Bronchial epithelial cell (primary cell): ENCODE data around the gene TEX29. TPM values are rescaled to one million over a fixed set of nuclear protein-coding genes. Genes with fewer than 3 reads are reported as not detected.

Source experiments
- DNase-seq: peaks from one replicate; pipeline ENCODE4 v3.0.0-alpha.2; 2010; ENCODE audit warnings: low read depth
- FAIRE-seq: peaks from 2 replicates; lab custom pipeline; 2011; peaks lifted over from hg19 to GRCh38; lab: Jason Lieb, UNC
- H3K27me3 ChIP-seq: 2 replicates; pipeline ENCODE4 v1.5.1; 2011; ENCODE audit warnings: low read length; ENCODE audit not compliant: control insufficient read depth, insufficient read depth
- H3K36me3 ChIP-seq: 2 replicates; pipeline ENCODE4 v1.5.1; 2011; ENCODE audit warnings: low read length; ENCODE audit not compliant: control insufficient read depth, insufficient read depth
- H3K4me3 ChIP-seq: 2 replicates; pipeline ENCODE4 v1.5.1; 2011; ENCODE audit warnings: mild to moderate bottlenecking, low read depth, low read length, control low read depth
- total RNA-seq: library from RNA; depleted of rRNA; stranded (reverse); fragments of >200 nt; gene quantifications from 2 replicates; pipeline ENCODE4 v1.2.1, GENCODE V29; 2014
- TF ChIP-seq, protein P1 (sequence below): IDR thresholded peaks from 2 replicates; pipeline ENCODE4 v1.5.1; 2011; ENCODE audit warnings: mild to moderate bottlenecking, moderate library complexity, low read length, control low read depth, inconsistent platforms; ENCODE audit not compliant: insufficient read depth, severe bottlenecking

Gene TEX29
- total RNA-seq, 1 donor from 2014 or later: not detected

- no peak for FAIRE-seq
- TF ChIP-seq, protein P1, sequence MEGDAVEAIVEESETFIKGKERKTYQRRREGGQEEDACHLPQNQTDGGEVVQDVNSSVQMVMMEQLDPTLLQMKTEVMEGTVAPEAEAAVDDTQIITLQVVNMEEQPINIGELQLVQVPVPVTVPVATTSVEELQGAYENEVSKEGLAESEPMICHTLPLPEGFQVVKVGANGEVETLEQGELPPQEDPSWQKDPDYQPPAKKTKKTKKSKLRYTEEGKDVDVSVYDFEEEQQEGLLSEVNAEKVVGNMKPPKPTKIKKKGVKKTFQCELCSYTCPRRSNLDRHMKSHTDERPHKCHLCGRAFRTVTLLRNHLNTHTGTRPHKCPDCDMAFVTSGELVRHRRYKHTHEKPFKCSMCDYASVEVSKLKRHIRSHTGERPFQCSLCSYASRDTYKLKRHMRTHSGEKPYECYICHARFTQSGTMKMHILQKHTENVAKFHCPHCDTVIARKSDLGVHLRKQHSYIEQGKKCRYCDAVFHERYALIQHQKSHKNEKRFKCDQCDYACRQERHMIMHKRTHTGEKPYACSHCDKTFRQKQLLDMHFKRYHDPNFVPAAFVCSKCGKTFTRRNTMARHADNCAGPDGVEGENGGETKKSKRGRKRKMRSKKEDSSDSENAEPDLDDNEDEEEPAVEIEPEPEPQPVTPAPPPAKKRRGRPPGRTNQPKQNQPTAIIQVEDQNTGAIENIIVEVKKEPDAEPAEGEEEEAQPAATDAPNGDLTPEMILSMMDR: no peak
- Histone ChIP-seq H3K4me3 (no peak overlapping the region), H3K27me3 (no peaks in the 10 kb centered on the region), H3K36me3 (peaks cover 24% of the 10 kb centered on the region)
- DNase-seq: peak; percentile 62
Measured at GRCh38 chr13:111282425-111282824, 38.0 kb upstream of the TEX29 start.

DNA sequence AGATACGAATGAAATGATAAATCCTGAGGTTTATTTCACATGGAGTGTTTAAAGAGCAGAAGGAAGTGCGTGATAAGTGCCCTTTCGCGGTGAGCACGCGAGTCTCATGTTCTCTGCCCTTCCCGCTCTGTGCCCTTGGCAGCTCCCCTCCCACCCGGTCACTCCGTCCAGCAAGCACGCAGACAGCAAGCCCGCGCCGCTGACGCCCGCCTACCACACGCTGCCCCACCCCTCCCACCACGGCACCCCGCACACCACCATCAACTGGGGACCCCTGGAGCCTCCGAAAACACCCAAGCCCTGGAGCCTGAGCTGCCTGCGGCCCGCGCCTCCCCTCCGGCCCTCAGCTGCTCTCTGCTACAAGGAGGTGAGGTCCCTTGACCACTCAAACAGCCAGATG lies 37.4 kb upstream of the TEX29 start:
- Histone ChIP-seq H3K27me3 (no peaks in the 10 kb centered on the region), H3K4me3 (no peak overlapping the region), H3K36me3 (peaks cover 28% of the 10 kb centered on the region)
- no peak for DNase-seq
- FAIRE-seq: no peak
- TF ChIP-seq, protein P1: no peak

DNA sequence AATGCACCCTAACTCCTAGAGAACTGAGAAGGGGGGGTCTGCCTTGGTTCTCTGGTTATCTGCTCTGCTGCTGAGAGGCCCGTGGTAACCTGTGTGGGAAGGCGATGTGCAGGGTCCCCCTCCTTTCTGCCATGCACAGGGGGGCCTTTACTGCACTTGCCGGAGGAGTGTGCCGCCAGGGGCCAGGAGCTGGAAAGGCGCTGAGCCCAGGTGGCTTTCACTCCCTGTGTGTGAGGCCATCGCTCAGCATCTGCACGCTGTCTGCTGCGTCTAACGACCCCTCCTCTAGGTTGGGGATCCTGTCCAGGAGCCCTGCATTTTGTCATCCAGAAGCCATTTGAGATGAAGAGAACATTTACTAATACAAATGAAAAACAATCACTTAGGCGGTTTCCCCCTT lies 37.0 kb upstream of the TEX29 start:
- Histone ChIP-seq H3K36me3 (peaks cover 28% of the 10 kb centered on the region), H3K27me3 (no peaks in the 10 kb centered on the region), H3K4me3 (no peak overlapping the region)
- TF ChIP-seq, protein P1: no peak
- no peak for DNase-seq
- no peak for FAIRE-seq

- TF ChIP-seq, protein P1: no peak
- peaks cover 28% of the 10 kb centered on the region for H3K36me3 ChIP-seq
- no peak for DNase-seq
- H3K4me3 ChIP-seq: no peak overlapping the region
- H3K27me3 ChIP-seq: no peaks in the 10 kb centered on the region
- no peak for FAIRE-seq
Measured at GRCh38 chr13:111283991-111284390, 36.5 kb upstream of the TEX29 start.

DNA sequence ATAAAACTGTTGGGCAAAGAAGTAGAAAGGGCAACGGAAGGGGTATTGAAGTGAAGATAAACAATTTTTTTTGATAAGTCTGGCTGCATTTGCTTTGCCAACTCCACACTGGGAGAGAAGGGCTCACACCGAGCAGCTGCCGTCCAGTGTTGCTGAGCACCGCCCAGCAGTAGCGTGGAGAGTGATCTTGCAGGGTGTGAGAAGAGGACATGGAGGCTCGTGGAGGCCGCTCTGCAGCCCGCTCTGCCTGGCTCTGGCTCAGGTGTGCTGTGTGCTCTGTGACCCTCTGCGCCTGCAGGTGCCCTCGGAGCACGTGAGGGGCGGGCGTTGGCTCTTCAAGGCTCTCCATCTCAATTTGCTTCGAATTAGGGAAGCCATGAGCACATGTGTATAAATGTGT lies 35.9 kb upstream of the TEX29 start:
- no peaks in the 10 kb centered on the region for H3K27me3 ChIP-seq
- FAIRE-seq (no peak), DNase-seq (no peak)
- no peak overlapping the region for H3K4me3 ChIP-seq
- peaks cover 28% of the 10 kb centered on the region for H3K36me3 ChIP-seq
- TF ChIP-seq, protein P1: no peak

- TF ChIP-seq, protein P1: no peak
- Histone ChIP-seq H3K27me3 (no peaks in the 10 kb centered on the region), H3K4me3 (no peak overlapping the region), H3K36me3 (peaks cover 27% of the 10 kb centered on the region)
- no peak for FAIRE-seq
- DNase-seq: no peak
Measured at GRCh38 chr13:111286162-111286561, 34.3 kb upstream of the TEX29 start.
